ENCODE data around the gene WNK1. TPM values are rescaled to one million over a fixed set of nuclear protein-coding genes. Genes with fewer than 3 reads are reported as not detected.

WNK1 gene
- total RNA-seq, 1 donor from 2014 or later = 160 TPM

DNA sequence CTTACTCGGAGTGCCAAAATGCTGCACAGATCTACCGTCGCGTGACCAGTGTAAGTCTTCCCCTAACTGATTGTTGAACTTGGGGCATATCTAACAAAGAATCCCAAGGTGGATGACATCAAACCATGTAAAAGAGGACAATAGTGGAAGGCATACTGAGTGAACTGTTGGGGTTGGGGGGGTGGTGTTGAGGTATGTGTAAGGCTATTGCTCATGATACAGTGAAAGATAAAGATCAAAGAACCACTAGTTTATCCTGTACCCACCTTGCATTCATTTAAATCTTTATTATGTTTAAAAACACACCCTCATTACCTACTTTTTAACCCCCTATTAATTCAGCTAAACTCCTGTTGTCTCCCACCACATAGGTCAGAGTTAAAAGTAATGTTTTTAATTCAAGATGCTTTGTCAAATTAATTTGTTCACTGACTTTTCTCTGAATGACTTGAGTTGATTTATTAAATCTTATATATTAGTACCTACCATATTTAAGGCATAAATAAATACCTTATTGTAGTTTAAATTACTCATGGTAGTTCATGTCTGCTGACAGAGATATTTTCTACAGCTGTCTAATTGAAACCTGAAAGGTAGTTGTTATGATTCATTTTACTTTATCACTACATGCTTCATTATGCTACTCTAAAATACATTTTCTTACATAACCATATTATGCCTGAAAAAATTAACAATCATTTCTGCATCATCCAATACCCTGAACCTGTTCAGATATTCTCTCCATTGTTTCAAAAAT lies 77.9 kb downstream of the WNK1 start:
- H3K27ac Mint-ChIP-seq (ENCODE audit: unreplicated experiment) = no peak overlapping the region

GRCh38 chr12:835754-836518 lies 83.6 kb downstream of the WNK1 start:
- Mint-ChIP-seq H3K27ac (ENCODE audit: unreplicated experiment) (no peak overlapping the region), H3K4me3 (ENCODE audit: unreplicated experiment) (no peak overlapping the region), H3K27me3 (ENCODE audit: unreplicated experiment) (no peaks in the 10 kb centered on the region), H3K9me3 (ENCODE audit: unreplicated experiment) (no peaks in the 10 kb centered on the region), H3K4me1 (ENCODE audit: unreplicated experiment) (peaks cover 3% of the 10 kb centered on the region), H3K36me3 (ENCODE audit: low read depth, unreplicated experiment) (peaks cover under 1% of the 10 kb centered on the region)
- no peak for DNase-seq (ENCODE audit: low spot score)
- TF ChIP-seq, protein P1, sequence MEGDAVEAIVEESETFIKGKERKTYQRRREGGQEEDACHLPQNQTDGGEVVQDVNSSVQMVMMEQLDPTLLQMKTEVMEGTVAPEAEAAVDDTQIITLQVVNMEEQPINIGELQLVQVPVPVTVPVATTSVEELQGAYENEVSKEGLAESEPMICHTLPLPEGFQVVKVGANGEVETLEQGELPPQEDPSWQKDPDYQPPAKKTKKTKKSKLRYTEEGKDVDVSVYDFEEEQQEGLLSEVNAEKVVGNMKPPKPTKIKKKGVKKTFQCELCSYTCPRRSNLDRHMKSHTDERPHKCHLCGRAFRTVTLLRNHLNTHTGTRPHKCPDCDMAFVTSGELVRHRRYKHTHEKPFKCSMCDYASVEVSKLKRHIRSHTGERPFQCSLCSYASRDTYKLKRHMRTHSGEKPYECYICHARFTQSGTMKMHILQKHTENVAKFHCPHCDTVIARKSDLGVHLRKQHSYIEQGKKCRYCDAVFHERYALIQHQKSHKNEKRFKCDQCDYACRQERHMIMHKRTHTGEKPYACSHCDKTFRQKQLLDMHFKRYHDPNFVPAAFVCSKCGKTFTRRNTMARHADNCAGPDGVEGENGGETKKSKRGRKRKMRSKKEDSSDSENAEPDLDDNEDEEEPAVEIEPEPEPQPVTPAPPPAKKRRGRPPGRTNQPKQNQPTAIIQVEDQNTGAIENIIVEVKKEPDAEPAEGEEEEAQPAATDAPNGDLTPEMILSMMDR (IDR thresholded peaks at IDR 0.05; ENCODE audit: unreplicated experiment) = no peak

More for the DNA sequence above, 77.9 kb downstream of the WNK1 start:
- TF ChIP-seq, protein P1 (IDR thresholded peaks at IDR 0.05; ENCODE audit: unreplicated experiment) = no peak
- Mint-ChIP-seq H3K36me3 (ENCODE audit: low read depth, unreplicated experiment) (peaks cover 11% of the 10 kb centered on the region), H3K4me1 (ENCODE audit: unreplicated experiment) (no peaks in the 10 kb centered on the region), H3K4me3 (ENCODE audit: unreplicated experiment) (no peak overlapping the region), H3K9me3 (ENCODE audit: unreplicated experiment) (no peaks in the 10 kb centered on the region), H3K27me3 (ENCODE audit: unreplicated experiment) (no peaks in the 10 kb centered on the region)
- no peak for DNase-seq (ENCODE audit: low spot score)

DNA sequence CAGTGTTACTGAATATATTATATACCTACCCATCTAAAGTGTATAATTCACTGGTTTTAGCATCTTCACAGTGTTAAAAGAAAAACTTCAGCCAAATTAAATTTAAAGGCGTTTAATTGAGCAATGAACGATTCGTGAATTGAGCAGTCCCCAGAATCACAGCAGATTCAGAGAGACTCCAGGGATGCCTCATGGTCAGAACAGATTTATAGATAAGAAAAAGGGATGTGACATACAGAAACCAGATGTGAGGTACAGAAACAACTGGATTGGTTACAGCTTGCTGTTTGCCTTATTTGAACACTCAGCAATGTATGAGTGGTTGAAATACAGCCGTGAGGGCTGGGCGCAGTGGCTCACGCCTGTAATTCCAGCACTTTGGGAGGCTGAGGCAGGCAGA lies 84.6 kb downstream of the WNK1 start:
- Mint-ChIP-seq H3K27me3 (ENCODE audit: unreplicated experiment) (no peaks in the 10 kb centered on the region), H3K27ac (ENCODE audit: unreplicated experiment) (no peak overlapping the region), H3K36me3 (ENCODE audit: low read depth, unreplicated experiment) (no peaks in the 10 kb centered on the region), H3K4me3 (ENCODE audit: unreplicated experiment) (no peak overlapping the region), H3K4me1 (ENCODE audit: unreplicated experiment) (peaks cover 3% of the 10 kb centered on the region), H3K9me3 (ENCODE audit: unreplicated experiment) (no peaks in the 10 kb centered on the region)
- TF ChIP-seq, protein P1 (IDR thresholded peaks at IDR 0.05; ENCODE audit: unreplicated experiment) = no peak
- no peak for DNase-seq (ENCODE audit: low spot score)

GRCh38 chr12:837548-837947 lies 85.2 kb downstream of the WNK1 start:
- TF ChIP-seq, protein P1 (IDR thresholded peaks at IDR 0.05; ENCODE audit: unreplicated experiment) = no peak
- Mint-ChIP-seq H3K27ac (ENCODE audit: unreplicated experiment) (no peak overlapping the region), H3K4me1 (ENCODE audit: unreplicated experiment) (peaks cover 3% of the 10 kb centered on the region), H3K27me3 (ENCODE audit: unreplicated experiment) (no peaks in the 10 kb centered on the region), H3K9me3 (ENCODE audit: unreplicated experiment) (no peaks in the 10 kb centered on the region), H3K36me3 (ENCODE audit: low read depth, unreplicated experiment) (no peaks in the 10 kb centered on the region), H3K4me3 (ENCODE audit: unreplicated experiment) (no peak overlapping the region)
- no peak for DNase-seq (ENCODE audit: low spot score)

DNA sequence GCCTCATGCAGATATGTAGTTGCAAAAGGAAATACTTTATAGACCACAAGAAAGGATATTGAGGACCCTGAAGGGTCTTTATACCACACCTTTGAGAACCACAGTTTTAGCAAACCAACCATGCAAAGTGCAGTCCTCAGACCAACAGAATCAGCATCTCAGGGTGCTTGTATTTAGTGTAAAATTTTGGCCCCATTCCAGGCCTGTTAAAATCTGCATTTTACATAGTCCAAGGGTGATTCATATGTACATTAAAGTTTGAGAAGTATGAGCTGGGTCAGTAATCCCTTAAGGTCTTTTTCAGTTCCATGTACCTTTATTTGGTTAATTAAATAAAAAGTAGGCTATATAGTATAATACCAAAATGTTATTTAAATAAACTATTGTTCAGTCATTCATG lies 91.2 kb downstream of the WNK1 start:
- no peaks in the 10 kb centered on the region for H3K9me3 Mint-ChIP-seq (ENCODE audit: unreplicated experiment)
- H3K36me3 Mint-ChIP-seq (ENCODE audit: low read depth, unreplicated experiment) = peaks cover 3% of the 10 kb centered on the region
- H3K4me1 Mint-ChIP-seq (ENCODE audit: unreplicated experiment) = peaks cover 7% of the 10 kb centered on the region
- H3K27ac Mint-ChIP-seq (ENCODE audit: unreplicated experiment) = no peak overlapping the region
- no peak for DNase-seq (ENCODE audit: low spot score)
- no peak overlapping the region for H3K4me3 Mint-ChIP-seq (ENCODE audit: unreplicated experiment)
- no peaks in the 10 kb centered on the region for H3K27me3 Mint-ChIP-seq (ENCODE audit: unreplicated experiment)
- TF ChIP-seq, protein P1 (IDR thresholded peaks at IDR 0.05; ENCODE audit: unreplicated experiment) = no peak

All from endothelial cell (in vitro differentiated cells).